ENCODE results near the gene ZNF385C.

- no peak for TF ChIP-seq CTCF (IDR thresholded peaks at IDR 0.05)
- TF ChIP-seq EHMT2 (IDR thresholded peaks at IDR 0.05; ENCODE audit: low read depth), result no peak
- TF ChIP-seq HOXA7 (CRISPR knock-in tag; IDR thresholded peaks at IDR 0.05), result no peak
- TF ChIP-seq CBX2 (IDR thresholded peaks at IDR 0.05; ENCODE audit: borderline replicate concordance, low read depth), result no peak
- no peak for TF ChIP-seq POLR2A (IDR thresholded peaks at IDR 0.05; ENCODE audit: low read length)
- TF ChIP-seq RFX5 (IDR thresholded peaks at IDR 0.05), result no peak
- no peak for TF ChIP-seq PBX3 (IDR thresholded peaks at IDR 0.05)
- no peak for TF ChIP-seq ZFP36 (IDR thresholded peaks at IDR 0.05; ENCODE audit: borderline replicate concordance, partially characterized antibody)
- TF ChIP-seq EP300 (IDR thresholded peaks at IDR 0.05), result no peak
These were observed 32.1 kb upstream of the ZNF385C start for GRCh38 chr17:42130310-42130936.
